ENCODE results near the gene PAPOLG.

DNA sequence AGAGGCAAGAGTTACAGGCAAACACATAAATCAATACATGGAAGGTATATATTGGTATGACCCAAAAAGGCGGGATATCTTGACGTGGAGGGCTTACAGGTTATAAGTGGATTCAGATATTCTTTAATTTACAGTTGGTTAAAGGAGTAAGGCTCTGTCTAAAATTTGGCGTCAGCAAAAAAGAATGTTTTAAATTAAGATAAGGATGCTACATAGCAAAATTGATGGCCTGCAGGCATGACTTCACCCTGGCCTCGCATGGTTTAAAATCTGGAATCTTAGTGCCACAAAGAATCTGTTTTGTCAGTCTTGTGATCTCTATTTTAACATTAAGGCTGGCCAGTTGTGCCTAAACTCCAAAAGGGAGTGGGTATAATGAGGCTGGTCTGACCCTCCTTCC lies 66.9 kb downstream of the PAPOLG start:
- TF ChIP-seq CTCF (IDR thresholded peaks at IDR 0.05) (no peak), ZFX (IDR thresholded peaks at IDR 0.05; ENCODE audit: borderline replicate concordance) (no peak)
